GM13976 (cell line): ENCODE results near the gene POU6F2.

ENCODE experiments used
- DNase-seq: peaks from one replicate; pipeline ENCODE4 v3.0.0; 2012; ENCODE audit warnings: low spot score
- in situ Hi-C: fragments of 300-500 bp; cut with MboI; formaldehyde crosslinking; loops from one replicate; pipeline ENCODE4 v1.12.0; 2022; ENCODE audit warnings: low sequenced_read_pairs, mixed read lengths, inconsistent platforms; ENCODE audit not compliant: unreplicated experiment
- TF ChIP-seq, protein P1 (sequence below): IDR thresholded peaks from 2 replicates; pipeline ENCODE4 v1.5.1; 2012; ENCODE audit warnings: borderline replicate concordance, mild to moderate bottlenecking; ENCODE audit not compliant: insufficient read depth; ENCODE audit errors: extremely low read depth, missing control alignments, control extremely low read depth

Gene POU6F2

GRCh38 chr7:39172137-39172536 is 194.4 kb downstream of the POU6F2 start:
- DNase-seq: no peak
- in situ Hi-C loops: no loop called here
- TF ChIP-seq, protein P1, sequence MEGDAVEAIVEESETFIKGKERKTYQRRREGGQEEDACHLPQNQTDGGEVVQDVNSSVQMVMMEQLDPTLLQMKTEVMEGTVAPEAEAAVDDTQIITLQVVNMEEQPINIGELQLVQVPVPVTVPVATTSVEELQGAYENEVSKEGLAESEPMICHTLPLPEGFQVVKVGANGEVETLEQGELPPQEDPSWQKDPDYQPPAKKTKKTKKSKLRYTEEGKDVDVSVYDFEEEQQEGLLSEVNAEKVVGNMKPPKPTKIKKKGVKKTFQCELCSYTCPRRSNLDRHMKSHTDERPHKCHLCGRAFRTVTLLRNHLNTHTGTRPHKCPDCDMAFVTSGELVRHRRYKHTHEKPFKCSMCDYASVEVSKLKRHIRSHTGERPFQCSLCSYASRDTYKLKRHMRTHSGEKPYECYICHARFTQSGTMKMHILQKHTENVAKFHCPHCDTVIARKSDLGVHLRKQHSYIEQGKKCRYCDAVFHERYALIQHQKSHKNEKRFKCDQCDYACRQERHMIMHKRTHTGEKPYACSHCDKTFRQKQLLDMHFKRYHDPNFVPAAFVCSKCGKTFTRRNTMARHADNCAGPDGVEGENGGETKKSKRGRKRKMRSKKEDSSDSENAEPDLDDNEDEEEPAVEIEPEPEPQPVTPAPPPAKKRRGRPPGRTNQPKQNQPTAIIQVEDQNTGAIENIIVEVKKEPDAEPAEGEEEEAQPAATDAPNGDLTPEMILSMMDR: no peak

GRCh38 chr7:39181398-39181797 is 203.7 kb downstream of the POU6F2 start:
- DNase-seq: no peak
- TF ChIP-seq, protein P1: no peak
- in situ Hi-C loops: no loop called here

DNA sequence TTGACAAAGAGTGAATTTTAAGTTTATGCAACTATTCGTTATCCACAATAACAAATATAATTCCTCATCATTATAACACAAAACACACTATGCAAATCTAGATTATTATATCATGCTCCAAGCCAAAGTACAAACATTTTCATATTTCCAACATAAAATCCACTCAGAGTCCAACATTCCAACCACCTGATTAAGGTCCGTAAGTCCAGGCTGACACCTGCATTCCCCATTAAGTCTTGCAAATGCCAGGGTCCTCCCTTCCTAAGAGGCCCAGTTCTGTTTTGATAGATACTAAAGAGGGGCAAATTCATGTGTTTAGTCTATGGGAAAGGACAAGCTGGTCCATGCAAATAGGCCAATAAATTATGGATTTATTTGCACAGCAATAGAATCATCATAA is 206.1 kb downstream of the POU6F2 start:
- in situ Hi-C loops: no loop called here
- no peak for DNase-seq

DNA sequence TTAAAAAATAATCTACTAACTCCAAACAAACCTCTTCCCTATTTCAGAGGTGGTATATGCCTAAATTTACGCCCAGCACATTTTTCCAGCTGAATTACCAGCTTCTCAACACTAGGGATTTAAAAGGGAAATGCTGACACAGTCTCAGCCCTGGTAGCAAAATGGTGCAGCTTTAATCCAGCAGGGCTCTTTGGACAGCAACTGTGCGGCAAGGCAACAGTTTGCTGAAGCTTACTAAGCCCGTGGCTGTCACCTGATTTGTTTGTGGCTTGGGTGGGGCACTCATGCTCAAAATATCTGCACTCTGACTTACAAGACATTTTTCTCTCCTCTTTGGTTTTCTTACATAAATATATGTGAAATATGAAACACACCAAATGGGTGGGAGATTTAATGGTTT is 206.7 kb downstream of the POU6F2 start:
- TF ChIP-seq, protein P1: no peak
- in situ Hi-C loops: no loop called here
- DNase-seq: no peak

More for the DNA sequence above, 206.1 kb downstream of the POU6F2 start:
- TF ChIP-seq, protein P1: no peak

DNA sequence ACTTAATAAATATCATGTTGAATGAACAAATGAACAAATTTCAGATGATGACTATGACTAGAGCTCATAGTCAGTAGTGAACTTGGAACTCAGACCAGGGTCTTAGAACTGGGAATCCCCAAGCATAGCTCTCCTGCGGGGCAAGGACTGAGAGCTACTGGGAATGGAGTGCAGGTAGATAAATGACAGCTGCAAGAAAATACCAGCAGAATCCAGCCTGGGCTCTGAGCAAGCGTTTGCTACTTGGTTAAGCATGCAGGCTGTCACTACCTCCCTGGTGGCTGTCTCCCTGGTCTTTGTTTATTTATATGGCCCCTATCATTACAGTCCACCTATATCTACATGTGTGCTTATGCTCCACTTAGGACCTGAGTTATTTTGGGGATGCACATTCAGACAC is 208.4 kb downstream of the POU6F2 start:
- in situ Hi-C loops: no loop called here
- TF ChIP-seq, protein P1: no peak
- no peak for DNase-seq

- in situ Hi-C loops: no loop called here
- no peak for DNase-seq
- TF ChIP-seq, protein P1: no peak
Observed at GRCh38 chr7:39186671-39187070, 209.0 kb downstream of the POU6F2 start.

GRCh38 chr7:39187130-39187529 is 209.4 kb downstream of the POU6F2 start:
- no peak for DNase-seq
- TF ChIP-seq, protein P1: no peak
- in situ Hi-C loops: no loop called here
